GM12872 (cell line): ENCODE measurements around the gene RASSF5.

Experiments used
- CTCF ChIP-seq: IDR thresholded peaks from 3 replicates; pipeline ENCODE4 v1.5.1; 2011; ENCODE audit warnings: low read depth, mild to moderate bottlenecking, low read length, moderate library complexity; ENCODE audit not compliant: insufficient read depth

The RASSF5 gene

GRCh38 chr1:206507284-206508129 lies at the start of gene RASSF5:
Gene RASSF5, plus strand, starts transcription at chr1:206507531. Its CDS starts 72 bp downstream, at chr1:206507603.
- no peak for TF ChIP-seq CTCF

- TF ChIP-seq CTCF = no peak
Measured at GRCh38 chr1:206459703-206460102, 47.6 kb upstream of the RASSF5 start.

GRCh38 chr1:206460836-206461426 lies 46.4 kb upstream of the RASSF5 start:
- no peak for TF ChIP-seq CTCF

- TF ChIP-seq CTCF = peak; percentile 83
Measured at GRCh38 chr1:206461602-206462455, 45.5 kb upstream of the RASSF5 start.

GRCh38 chr1:206463137-206463536 lies 44.2 kb upstream of the RASSF5 start:
- TF ChIP-seq CTCF = no peak

- TF ChIP-seq CTCF = no peak
Measured at GRCh38 chr1:206463911-206464310, 43.4 kb upstream of the RASSF5 start.

- TF ChIP-seq CTCF = no peak
Measured at GRCh38 chr1:206464456-206464964, 42.8 kb upstream of the RASSF5 start.
